ENCODE measurements around the gene SMC4. TPM values are rescaled to one million over a fixed set of nuclear protein-coding genes. Genes with fewer than 3 reads are reported as not detected.

SMC4 gene
- total and polyA plus RNA-seq, 3 donors from 2014 or later, result 19.5 to 124 (median 111) TPM

- 82 to 83% methylated on average over 2 of the region's 2 CpGs for WGBS, 2 donors
- intact Hi-C loops (cut with DNase I; ENCODE audit: low total_unique reads), result no loop called here
- Histone ChIP-seq H3K36me3 (ENCODE audit: low read depth, missing control alignments) (no peaks in the 10 kb centered on the region), H3K27me3 (no peaks in the 10 kb centered on the region), H3K9me3 (no peaks in the 10 kb centered on the region), H3K4me3 (no peak overlapping the region), H3K4me1 (no peaks in the 10 kb centered on the region), H3K27ac (no peak overlapping the region)
- TF ChIP-seq CTCF (IDR thresholded peaks at IDR 0.05) (no peak), POLR2A (IDR thresholded peaks at IDR 0.05) (no peak)
- no peak for DNase-seq
Observed at GRCh38 chr3:160471892-160472291, 72.4 kb downstream of the SMC4 start.

- no peak for DNase-seq
- WGBS, 2 donors, result 71 to 80% methylated on average over 2 of the region's 2 CpGs
- H3K4me1 ChIP-seq, result no peaks in the 10 kb centered on the region
Observed at GRCh38 chr3:160472344-160472743, 72.9 kb downstream of the SMC4 start.

GRCh38 chr3:160473221-160473620 lies 73.8 kb downstream of the SMC4 start:
- Histone ChIP-seq H3K36me3 (ENCODE audit: low read depth, missing control alignments) (no peaks in the 10 kb centered on the region), H3K4me3 (no peak overlapping the region), H3K27ac (no peak overlapping the region), H3K27me3 (no peaks in the 10 kb centered on the region), H3K4me1 (no peaks in the 10 kb centered on the region), H3K9me3 (no peaks in the 10 kb centered on the region)
- intact Hi-C loops (cut with DNase I; ENCODE audit: low total_unique reads), result no loop called here
- TF ChIP-seq CTCF (IDR thresholded peaks at IDR 0.05) (no peak), POLR2A (IDR thresholded peaks at IDR 0.05) (no peak)
- WGBS, 2 donors, result 39 to 47% methylated on average over 1 of the region's 1 CpG
- no peak for DNase-seq

More at GRCh38 chr3:160472344-160472743, 72.9 kb downstream of the SMC4 start:
- intact Hi-C loops (cut with DNase I; ENCODE audit: low total_unique reads), result no loop called here
- no peak overlapping the region for H3K27ac ChIP-seq
- H3K36me3 ChIP-seq (ENCODE audit: low read depth, missing control alignments), result no peaks in the 10 kb centered on the region
- no peak overlapping the region for H3K4me3 ChIP-seq
- H3K9me3 ChIP-seq, result no peaks in the 10 kb centered on the region
- H3K27me3 ChIP-seq, result no peaks in the 10 kb centered on the region
- TF ChIP-seq POLR2A (IDR thresholded peaks at IDR 0.05) (no peak), CTCF (IDR thresholded peaks at IDR 0.05) (no peak)

GRCh38 chr3:160473978-160474377 lies 74.5 kb downstream of the SMC4 start:
- no peak overlapping the region for H3K4me3 ChIP-seq
- 75 to 83% methylated on average over 1 of the region's 1 CpG for WGBS, 2 donors
- TF ChIP-seq POLR2A (IDR thresholded peaks at IDR 0.05) (no peak), CTCF (IDR thresholded peaks at IDR 0.05) (no peak)
- no peak overlapping the region for H3K27ac ChIP-seq
- H3K27me3 ChIP-seq, result no peaks in the 10 kb centered on the region
- no peak for DNase-seq
- no peaks in the 10 kb centered on the region for H3K36me3 ChIP-seq (ENCODE audit: low read depth, missing control alignments)
- no peaks in the 10 kb centered on the region for H3K4me1 ChIP-seq
- no peaks in the 10 kb centered on the region for H3K9me3 ChIP-seq
- intact Hi-C loops (cut with DNase I; ENCODE audit: low total_unique reads), result no loop called here

GRCh38 chr3:160474416-160474838 lies 75.0 kb downstream of the SMC4 start:
- no peaks in the 10 kb centered on the region for H3K9me3 ChIP-seq
- intact Hi-C loops (cut with DNase I; ENCODE audit: low total_unique reads), result no loop called here
- TF ChIP-seq CTCF (IDR thresholded peaks at IDR 0.05) (no peak), POLR2A (IDR thresholded peaks at IDR 0.05) (no peak)
- H3K4me3 ChIP-seq, result no peak overlapping the region
- H3K36me3 ChIP-seq (ENCODE audit: low read depth, missing control alignments), result no peaks in the 10 kb centered on the region
- H3K27me3 ChIP-seq, result no peaks in the 10 kb centered on the region
- no peak overlapping the region for H3K27ac ChIP-seq
- no peak for DNase-seq
- H3K4me1 ChIP-seq, result no peaks in the 10 kb centered on the region

Measured in testis (tissue), 3 donors.